Fibroblast of lung (primary cell): ENCODE data around the gene NR3C1. TPM values are rescaled to one million over a fixed set of nuclear protein-coding genes. Genes with fewer than 3 reads are reported as not detected.

Source experiments
- DNase-seq, 2 donors: peaks; one replicate each; pipeline versions ENCODE4 v3.0.0 to v3.0.0-alpha.2; 2010; ENCODE audit warnings: low read depth in 2 of 2
- H2AFZ ChIP-seq: 2 replicates; pipeline ENCODE4 v1.5.1; 2012; ENCODE audit warnings: low read length, control low read depth, inconsistent platforms
- H3K27ac ChIP-seq: 2 replicates; pipeline ENCODE4 v1.5.1; 2011; ENCODE audit warnings: low read length, control low read depth; ENCODE audit not compliant: insufficient read depth
- H3K27me3 ChIP-seq: 2 replicates; pipeline ENCODE4 v1.5.1; 2011; ENCODE audit warnings: mild to moderate bottlenecking, low read length; ENCODE audit not compliant: control insufficient read depth, insufficient read depth
- H3K36me3 ChIP-seq: 2 replicates; pipeline ENCODE4 v1.5.1; 2011; ENCODE audit warnings: low read length; ENCODE audit not compliant: control insufficient read depth, insufficient read depth
- H3K4me1 ChIP-seq: 2 replicates; pipeline ENCODE4 v1.5.1; 2011; ENCODE audit warnings: low read length; ENCODE audit not compliant: control insufficient read depth, insufficient read depth; ENCODE audit errors: extremely low read depth
- H3K4me2 ChIP-seq: 2 replicates; pipeline ENCODE4 v1.5.1; 2011; ENCODE audit warnings: low read length, control low read depth; ENCODE audit not compliant: insufficient read depth; ENCODE audit errors: extremely low read depth
- H3K4me3 ChIP-seq, 4 experiments: fragments of 200-600 bp in 1 of 4; sonication (generic) in 1 of 4; replicated peaks in 1 of 4; 2 replicates each; pipeline ENCODE4 v1.5.1; 2011 to 2016; ENCODE audit warnings: low read length in 4 of 4, low read depth in 3 of 4, mild to moderate bottlenecking in 3 of 4, control low read depth in 2 of 4, inconsistent platforms in 1 of 4, mixed read lengths in 1 of 4; ENCODE audit not compliant: insufficient read depth in 1 of 4; ENCODE audit errors: control extremely low read depth in 1 of 4
- H3K79me2 ChIP-seq: 2 replicates; pipeline ENCODE4 v1.5.1; 2012; ENCODE audit warnings: mild to moderate bottlenecking, low read length, inconsistent platforms; ENCODE audit not compliant: control insufficient read depth, insufficient read depth
- H3K9ac ChIP-seq: 2 replicates; pipeline ENCODE4 v1.5.1; 2011; ENCODE audit warnings: mild to moderate bottlenecking, low read length, control low read depth; ENCODE audit not compliant: insufficient read depth
- H3K9me3 ChIP-seq: 2 replicates; pipeline ENCODE4 v1.5.1; 2012; ENCODE audit warnings: low read depth, low read length; ENCODE audit not compliant: control insufficient read depth, insufficient read depth
- H4K20me1 ChIP-seq: 2 replicates; pipeline ENCODE4 v1.5.1; 2011; ENCODE audit warnings: low read length; ENCODE audit not compliant: control insufficient read depth, insufficient read depth; ENCODE audit errors: extremely low read depth
- CTCF ChIP-seq, 2 donors: IDR thresholded peaks in 1 of 2; conservative IDR thresholded peaks in 1 of 2; 1 replicate in 1 of 2; 2 replicates in 1 of 2; pipeline ENCODE4 v1.5.1; 2011 to 2012; ENCODE audit warnings: low read length in 2 of 2, control low read depth in 1 of 2, inconsistent platforms in 1 of 2, low read depth in 1 of 2, mild to moderate bottlenecking in 1 of 2
- EZH2 ChIP-seq: IDR thresholded peaks from 2 replicates; pipeline ENCODE4 v1.5.1; 2012; ENCODE audit warnings: low read length, control low read depth, mild to moderate bottlenecking; ENCODE audit errors: missing control alignments
- polyA plus RNA-seq, 2 donors: library from polyadenylated mRNA; depleted of rRNA in 1 of 2; stranded (reverse) in 1 of 2; unstranded in 1 of 2; fragments of >200 nt; gene quantifications; 2 replicates each; pipeline ENCODE4 v1.2.1, GENCODE V29; 2011 to 2012; ENCODE audit warnings: missing spikeins in 1 of 2
- total RNA-seq: library from RNA; depleted of rRNA; stranded (reverse); fragments of >200 nt; gene quantifications from 2 replicates; pipeline ENCODE4 v1.2.1, GENCODE V29; 2014

NR3C1 gene
- total and polyA plus RNA-seq, 2 donors (not counting 1 experiment from before 2014, with no cell fraction given) = 85.3 to 126 TPM

DNA sequence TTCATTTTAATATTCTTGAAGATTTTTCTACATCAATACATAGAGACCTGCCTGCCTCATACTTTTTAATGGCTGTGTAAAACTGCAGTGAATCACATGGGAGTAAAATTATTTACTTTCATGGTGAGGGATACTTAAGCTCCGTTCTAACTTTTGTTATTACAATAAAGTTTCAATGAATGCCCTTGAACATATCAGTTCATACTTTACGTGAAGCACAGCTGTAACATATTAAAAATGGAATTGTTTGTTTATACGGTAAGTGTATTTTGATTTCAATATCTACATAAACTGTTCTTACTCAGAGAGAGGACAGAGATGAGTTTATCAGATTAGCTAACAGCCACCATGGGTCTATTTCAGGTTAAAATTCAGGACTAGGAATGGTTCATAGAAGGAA lies 155.1 kb downstream of the NR3C1 start:
- no peaks in the 10 kb centered on the region for H3K9me3 ChIP-seq
- H3K27ac ChIP-seq = peak overlapping the region; percentile 59
- no peak for TF ChIP-seq CTCF (conservative IDR thresholded peaks at IDR 0.05 in 1 of 2, IDR thresholded peaks at IDR 0.05 in 1 of 2; ENCODE audit: low read depth in 1 of 2, low read length in 2 of 2)
- TF ChIP-seq EZH2 = no peak
- H4K20me1 ChIP-seq = no peaks in the 10 kb centered on the region
- H3K9ac ChIP-seq = no peak overlapping the region
- peaks cover 31% of the 10 kb centered on the region for H3K4me1 ChIP-seq
- H3K79me2 ChIP-seq = no peaks in the 10 kb centered on the region
- no peaks in the 10 kb centered on the region for H3K36me3 ChIP-seq
- no peak overlapping the region for H2AFZ ChIP-seq
- H3K4me2 ChIP-seq = peak overlapping the region; percentile 28
- peak in 1 of 2 donors; percentile 69 for DNase-seq
- H3K27me3 ChIP-seq = no peaks in the 10 kb centered on the region
- no peak overlapping the region for H3K4me3 ChIP-seq

- Histone ChIP-seq H3K9me3 (no peaks in the 10 kb centered on the region), H3K79me2 (no peaks in the 10 kb centered on the region), H3K4me1 (peaks cover 40% of the 10 kb centered on the region), H3K27me3 (no peaks in the 10 kb centered on the region), H3K4me2 (no peak overlapping the region), H3K4me3 (no peak overlapping the region), H3K27ac (no peak overlapping the region), H3K36me3 (no peaks in the 10 kb centered on the region), H3K9ac (no peak overlapping the region), H2AFZ (no peak overlapping the region), H4K20me1 (no peaks in the 10 kb centered on the region)
- TF ChIP-seq CTCF (conservative IDR thresholded peaks at IDR 0.05 in 1 of 2, IDR thresholded peaks at IDR 0.05 in 1 of 2; ENCODE audit: low read depth in 1 of 2, low read length in 2 of 2) (no peak), EZH2 (no peak)
- no peak for DNase-seq
Measured at GRCh38 chr5:143247134-143247815, 156.2 kb downstream of the NR3C1 start.

GRCh38 chr5:143245929-143246561 lies 157.4 kb downstream of the NR3C1 start:
- H3K9me3 ChIP-seq = no peaks in the 10 kb centered on the region
- peaks cover 43% of the 10 kb centered on the region for H3K4me1 ChIP-seq
- no peak overlapping the region for H3K4me3 ChIP-seq
- H3K79me2 ChIP-seq = no peaks in the 10 kb centered on the region
- no peaks in the 10 kb centered on the region for H3K36me3 ChIP-seq
- peak overlapping the region; percentile 17 for H3K27ac ChIP-seq
- H4K20me1 ChIP-seq = no peaks in the 10 kb centered on the region
- DNase-seq = peak; percentile 92 to 98
- no peak overlapping the region for H3K9ac ChIP-seq
- H2AFZ ChIP-seq = no peak overlapping the region
- no peak for TF ChIP-seq EZH2
- no peak for TF ChIP-seq CTCF (conservative IDR thresholded peaks at IDR 0.05 in 1 of 2, IDR thresholded peaks at IDR 0.05 in 1 of 2; ENCODE audit: low read depth in 1 of 2, low read length in 2 of 2)
- H3K27me3 ChIP-seq = no peaks in the 10 kb centered on the region
- H3K4me2 ChIP-seq = peak overlapping the region; percentile 41
